Esophagus muscularis mucosa (tissue), 4 donors: ENCODE data around the gene RNF133.

Experiments
- CTCF ChIP-seq, 3 experiments: fragments of 200-600 bp in 2 of 3; fragments of 450-650 bp in 1 of 3; sonication (generic) in 2 of 3; IDR thresholded peaks; one replicate each; pipeline ENCODE4 v1.5.1; 2017 to 2019; ENCODE audit warnings: antibody characterized with exemption in 3 of 3, mild to moderate bottlenecking in 2 of 3, moderate library complexity in 1 of 3
- EP300 ChIP-seq: sonication (generic); formaldehyde crosslinking; IDR thresholded peaks from one replicate; pipeline ENCODE4 v1.6.1; 2017; ENCODE audit warnings: antibody characterized with exemption
- POLR2A ChIP-seq: fragments of 450-650 bp; IDR thresholded peaks from one replicate; pipeline ENCODE4 v1.6.1; 2017; ENCODE audit warnings: antibody characterized with exemption, moderate library complexity, mild to moderate bottlenecking, low read depth
- POLR2AphosphoS5 ChIP-seq, 2 donors: sonication (generic); formaldehyde crosslinking; IDR thresholded peaks; one replicate each; pipeline ENCODE4 v1.6.1; 2017; ENCODE audit warnings: antibody characterized with exemption in 2 of 2

DNA sequence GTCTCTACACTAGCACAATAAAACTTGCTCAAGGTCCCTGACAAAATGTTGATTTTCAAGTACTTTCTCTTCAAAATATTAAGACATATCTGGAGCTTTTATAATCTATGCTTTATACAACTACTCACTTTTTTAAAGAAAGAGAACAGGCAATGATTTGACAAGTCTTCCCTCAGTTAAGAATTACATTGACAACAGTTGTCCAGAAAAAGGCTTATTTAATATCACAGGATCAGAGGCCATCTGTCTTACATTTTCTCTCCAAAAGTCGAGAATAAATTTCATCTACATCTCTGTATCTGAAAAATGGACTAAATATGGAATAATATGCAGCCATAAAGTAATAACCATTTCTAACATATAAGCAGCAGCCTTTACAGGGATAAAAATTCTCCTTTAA, 12.0 kb upstream of the RNF133 start:
- TF ChIP-seq CTCF (IDR thresholded peaks at IDR 0.05) = no peak
- TF ChIP-seq POLR2AphosphoS5 (IDR thresholded peaks at IDR 0.05) = no peak
- no peak for TF ChIP-seq POLR2A
- no peak for TF ChIP-seq EP300
